Astrocyte of the spinal cord (primary cell): Measurements from ENCODE around the gene ASIC4.

Experiments
- DNase-seq: peaks from one replicate; pipeline ENCODE4 v3.0.0; 2011; ENCODE audit warnings: low read depth, low spot score
- H3K4me3 ChIP-seq: 2 replicates; pipeline ENCODE4 v1.5.1; 2011; ENCODE audit warnings: low read depth, mild to moderate bottlenecking, low read length, moderate library complexity
- CTCF ChIP-seq: IDR thresholded peaks from 2 replicates; pipeline ENCODE4 v1.5.1; 2012; ENCODE audit warnings: low read depth, mild to moderate bottlenecking, low read length, inconsistent platforms
- in situ Hi-C: cut with HindIII; loops from 2 replicates; pipeline ENCODE4 v1.10.0; 2017; ENCODE audit warnings: low sequenced_read_pairs

ASIC4 gene

GRCh38 chr2:219502618-219503017 is 11.7 kb upstream of the ASIC4 start:
- no peak for TF ChIP-seq CTCF
- H3K4me3 ChIP-seq = no peak overlapping the region
- no peak for DNase-seq
- in situ Hi-C loops = no loop called here

GRCh38 chr2:219505585-219505984 is 8.7 kb upstream of the ASIC4 start:
- DNase-seq = no peak
- in situ Hi-C loops = no loop called here
- TF ChIP-seq CTCF = no peak
- no peak overlapping the region for H3K4me3 ChIP-seq

GRCh38 chr2:219506153-219506801 is 8.0 kb upstream of the ASIC4 start:
- no peak for DNase-seq
- no peak overlapping the region for H3K4me3 ChIP-seq
- no peak for TF ChIP-seq CTCF
- in situ Hi-C loops = no loop called here

GRCh38 chr2:219506802-219507526 is 7.3 kb upstream of the ASIC4 start:
- DNase-seq = peak; percentile 16
- no peak overlapping the region for H3K4me3 ChIP-seq
- no peak for TF ChIP-seq CTCF
- in situ Hi-C loops = no loop called here

- DNase-seq = no peak
- TF ChIP-seq CTCF = no peak
- H3K4me3 ChIP-seq = no peak overlapping the region
- in situ Hi-C loops = no loop called here
These were observed 6.5 kb upstream of the ASIC4 start for GRCh38 chr2:219507581-219508443.

GRCh38 chr2:219508444-219508734 is 5.9 kb upstream of the ASIC4 start:
- no peak overlapping the region for H3K4me3 ChIP-seq
- in situ Hi-C loops = no loop called here
- no peak for DNase-seq
- TF ChIP-seq CTCF = no peak
